MCF 10A (cell line): Measurements from ENCODE around the gene WNT8B. TPM values are rescaled to one million over a fixed set of nuclear protein-coding genes. Genes with fewer than 3 reads are reported as not detected.

Experiments used
- BruUV-seq: library from RNA; stranded (reverse); fragments of 400-500 nt; replicated peaks from 2 replicates; lab custom pipeline; 2021; lab: Mats Ljungman, UMichigan
- CTCF ChIA-PET: fragments of 300-600 bp; sonication (Branson Sonifier 250); formaldehyde crosslinking; extraction: SDS; loops from one replicate; lab custom pipeline; 2021; ENCODE audit warnings: antibody characterized with exemption, inconsistent platforms; lab: Yijun Ruan, JAX
- POLR2A ChIA-PET: fragments of 300-600, 350-650 bp; sonication (Branson Sonifier 250); formaldehyde crosslinking; extraction: SDS; loops from one replicate; lab custom pipeline; 2020; ENCODE audit warnings: antibody characterized with exemption, inconsistent platforms; lab: Yijun Ruan, JAX
- DNase-seq: peaks from one replicate; pipeline ENCODE4 v3.0.0-alpha.2; 2018; ENCODE audit not compliant: unreplicated experiment
- H3K27ac Mint-ChIP-seq: one replicate; pipeline ENCODE4 v1.8.0; 2022; ENCODE audit warnings: mild to moderate bottlenecking, low read depth, mixed read lengths; ENCODE audit not compliant: unreplicated experiment
- H3K27me3 Mint-ChIP-seq: one replicate; pipeline ENCODE4 v1.8.0; 2022; ENCODE audit warnings: mixed read lengths; ENCODE audit not compliant: insufficient read depth, unreplicated experiment
- H3K36me3 Mint-ChIP-seq: one replicate; pipeline ENCODE4 v1.8.0; 2022; ENCODE audit warnings: mild to moderate bottlenecking, moderate library complexity, mixed read lengths; ENCODE audit not compliant: insufficient read depth, unreplicated experiment
- H3K4me1 Mint-ChIP-seq: one replicate; pipeline ENCODE4 v1.8.0; 2022; ENCODE audit warnings: mixed read lengths; ENCODE audit not compliant: insufficient read depth, unreplicated experiment
- H3K4me3 Mint-ChIP-seq: one replicate; pipeline ENCODE4 v1.8.0; 2022; ENCODE audit warnings: mild to moderate bottlenecking, moderate library complexity, mixed read lengths; ENCODE audit not compliant: unreplicated experiment
- H3K9me3 Mint-ChIP-seq: one replicate; pipeline ENCODE4 v1.8.0; 2022; ENCODE audit warnings: mixed read lengths; ENCODE audit not compliant: unreplicated experiment
- intact Hi-C: fragments of 100-400 bp; cut with micrococcal nuclease; formaldehyde crosslinking; loops from 2 replicates; pipeline ENCODE4 v1.14.1; 2022
- total RNA-seq: library from RNA; stranded (reverse); gene quantifications from 2 replicates; pipeline ENCODE4 v1.2.3, GENCODE V29; 2022
- TF ChIP-seq, protein P1 (sequence below): fragments of 200-600 bp; IDR thresholded peaks from one replicate; pipeline ENCODE4 v1.8.0; 2022; ENCODE audit warnings: antibody characterized with exemption, mild to moderate bottlenecking; ENCODE audit not compliant: unreplicated experiment

Gene WNT8B
- total RNA-seq, 1 experiment from 2014 or later = not detected

GRCh38 chr10:100528123-100528886 lies 65.5 kb downstream of the WNT8B start:
- TF ChIP-seq, protein P1, sequence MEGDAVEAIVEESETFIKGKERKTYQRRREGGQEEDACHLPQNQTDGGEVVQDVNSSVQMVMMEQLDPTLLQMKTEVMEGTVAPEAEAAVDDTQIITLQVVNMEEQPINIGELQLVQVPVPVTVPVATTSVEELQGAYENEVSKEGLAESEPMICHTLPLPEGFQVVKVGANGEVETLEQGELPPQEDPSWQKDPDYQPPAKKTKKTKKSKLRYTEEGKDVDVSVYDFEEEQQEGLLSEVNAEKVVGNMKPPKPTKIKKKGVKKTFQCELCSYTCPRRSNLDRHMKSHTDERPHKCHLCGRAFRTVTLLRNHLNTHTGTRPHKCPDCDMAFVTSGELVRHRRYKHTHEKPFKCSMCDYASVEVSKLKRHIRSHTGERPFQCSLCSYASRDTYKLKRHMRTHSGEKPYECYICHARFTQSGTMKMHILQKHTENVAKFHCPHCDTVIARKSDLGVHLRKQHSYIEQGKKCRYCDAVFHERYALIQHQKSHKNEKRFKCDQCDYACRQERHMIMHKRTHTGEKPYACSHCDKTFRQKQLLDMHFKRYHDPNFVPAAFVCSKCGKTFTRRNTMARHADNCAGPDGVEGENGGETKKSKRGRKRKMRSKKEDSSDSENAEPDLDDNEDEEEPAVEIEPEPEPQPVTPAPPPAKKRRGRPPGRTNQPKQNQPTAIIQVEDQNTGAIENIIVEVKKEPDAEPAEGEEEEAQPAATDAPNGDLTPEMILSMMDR = no peak
- no peaks in the 10 kb centered on the region for H3K27me3 Mint-ChIP-seq
- H3K27ac Mint-ChIP-seq = peak overlapping the region; percentile 94
- BruUV-seq = TSS peak; percentile 60
- H3K4me3 Mint-ChIP-seq = peak overlapping the region; percentile 90
- H3K4me1 Mint-ChIP-seq = peaks cover 12% of the 10 kb centered on the region
- H3K36me3 Mint-ChIP-seq = peaks cover 26% of the 10 kb centered on the region
- CTCF ChIA-PET = interaction anchor here (0.7 to 3.7 kb wide), 7 partner anchors 7 to 350 kb away, joined by 3 to 24 read pairs (median 4); partner anchors contain the start of gene HIF1AN
- intact Hi-C loops = no loop called here
- DNase-seq = no peak
- POLR2A ChIA-PET = interaction anchor here (0.6 to 2.5 kb wide), 5 partner anchors 10 to 1461 kb away, joined by 3 to 7 read pairs (median 3); no protein-coding TSS in a partner anchor
- no peaks in the 10 kb centered on the region for H3K9me3 Mint-ChIP-seq

DNA sequence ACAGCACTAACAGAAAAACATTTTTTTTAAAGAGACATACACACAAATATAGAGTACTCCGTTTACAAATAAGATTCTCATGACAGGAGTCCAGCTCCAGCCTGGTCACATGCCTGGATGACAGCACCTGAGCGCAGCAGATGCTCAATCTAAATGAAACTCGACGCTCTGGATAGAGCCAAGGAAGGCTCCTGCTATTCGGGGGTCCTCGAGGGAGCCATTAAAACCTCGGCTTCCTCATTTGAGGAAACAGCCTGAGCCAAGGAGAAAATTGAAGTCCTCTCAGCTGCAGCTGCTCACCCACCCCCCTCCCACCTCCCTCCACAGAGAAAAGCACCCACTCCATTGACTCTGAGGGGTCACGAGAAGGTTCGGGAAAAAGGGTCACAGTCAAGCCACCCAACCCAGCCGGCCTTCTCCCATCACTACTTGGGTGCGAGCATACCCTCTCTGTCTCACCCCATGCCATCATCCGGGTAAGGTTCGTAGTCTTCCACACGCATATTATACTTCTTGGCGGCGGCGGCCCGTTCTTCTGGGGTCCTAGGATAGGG lies 66.2 kb downstream of the WNT8B start:
- intact Hi-C loops = no loop called here
- Mint-ChIP-seq H3K4me1 (peaks cover 12% of the 10 kb centered on the region), H3K9me3 (no peaks in the 10 kb centered on the region), H3K27me3 (no peaks in the 10 kb centered on the region), H3K27ac (peak overlapping the region; percentile 94), H3K4me3 (peak overlapping the region; percentile 90), H3K36me3 (peaks cover 19% of the 10 kb centered on the region)
- CTCF ChIA-PET = interaction anchor here (0.7 to 3.7 kb wide), 3 partner anchors 11 to 344 kb away, joined by 3 to 24 read pairs (median 3); no protein-coding TSS in a partner anchor
- TF ChIP-seq, protein P1 = no peak
- POLR2A ChIA-PET = interaction anchor here (0.6 to 2.5 kb wide), 6 partner anchors 11 to 1461 kb away, joined by 3 to 7 read pairs (median 3); partner anchors contain the start of gene SCD
- no TSS peak for BruUV-seq
- DNase-seq = no peak

- no peaks in the 10 kb centered on the region for H3K27me3 Mint-ChIP-seq
- no peaks in the 10 kb centered on the region for H3K9me3 Mint-ChIP-seq
- DNase-seq = peak; percentile 82
- peaks cover 17% of the 10 kb centered on the region for H3K36me3 Mint-ChIP-seq
- TSS peak; percentile 47 for BruUV-seq
- intact Hi-C loops = loop anchor here (10.0 kb wide), 1 partner anchor 345 kb away; no protein-coding TSS in a partner anchor
- peak within 1 kb of the TSS; percentile 90 for H3K4me3 Mint-ChIP-seq
- ChIA-PET CTCF (interaction anchor here (0.8 to 3.7 kb wide), 5 partner anchors 12 to 348 kb away, joined by 3 to 24 read pairs (median 3); no protein-coding TSS in a partner anchor), POLR2A (interaction anchor here (0.8 to 2.5 kb wide), 7 partner anchors 11 to 383 kb away, joined by 3 to 7 read pairs (median 3); partner anchors contain the start of genes SCD and SLF2)
- TF ChIP-seq, protein P1 = no peak
- H3K27ac Mint-ChIP-seq = peak within 1 kb of the TSS; percentile 94
- peaks cover 12% of the 10 kb centered on the region for H3K4me1 Mint-ChIP-seq
Measured at GRCh38 chr10:100529475-100530298, 66.9 kb downstream of the WNT8B start, which contains the start of gene NDUFB8. Gene NDUFB8 (minus strand): TSS chr10:100529871. CDS start chr10:100529851, 20 bp downstream.
